B cell (primary cell): ENCODE measurements around the gene SH3GL1. TPM values are rescaled to one million over a fixed set of nuclear protein-coding genes. Genes with fewer than 3 reads are reported as not detected.

Experiments used
- ATAC-seq: fragments of 200-7000 bp; cut with Tn5 transposase; one replicate; pipeline ENCODE4 v1.10.0; 2021; ENCODE audit warnings: low read depth, mild to moderate bottlenecking, moderate number of reproducible peaks, moderate library complexity
- CTCF ChIA-PET: fragments of 350-600 bp; sonication (Branson Sonifier 250); formaldehyde crosslinking; loops from one replicate; lab custom pipeline; 2021; ENCODE audit warnings: antibody characterized with exemption, inconsistent platforms; lab: Charles Lee
- POLR2A ChIA-PET: fragments of 350-600 bp; sonication (Branson Sonifier 250); formaldehyde crosslinking; loops from one replicate; lab custom pipeline; 2021; ENCODE audit warnings: antibody characterized with exemption; lab: Charles Lee
- DNase-seq: peaks from one replicate; pipeline ENCODE4 v3.0.0; 2013
- H2AFZ ChIP-seq: 2 replicates; pipeline ENCODE4 v1.6.1; 2012; ENCODE audit warnings: mild to moderate bottlenecking, low read depth, low read length; ENCODE audit not compliant: insufficient read depth, poor library complexity, severe bottlenecking
- H3K27ac ChIP-seq, 2 donors: 1 replicate in 1 of 2; 2 replicates in 1 of 2; pipeline ENCODE4 v1.5.1; 2012 to 2013; ENCODE audit warnings: low read length in 2 of 2, mild to moderate bottlenecking in 2 of 2, moderate library complexity in 1 of 2
- H3K27me3 ChIP-seq, 4 experiments: fragments of 200-600 bp in 1 of 4; sonication (generic) in 1 of 4; replicated peaks in 1 of 4; 1 replicate in 2 of 4; 2 replicates in 2 of 4; pipeline versions ENCODE4 v1.6.1 to v1.7.0; 2013 to 2016; ENCODE audit warnings: low read length in 3 of 4, mild to moderate bottlenecking in 2 of 4, mixed read lengths in 1 of 4, moderate library complexity in 1 of 4; ENCODE audit not compliant: insufficient read depth in 4 of 4, control insufficient read depth in 3 of 4; ENCODE audit errors: control extremely low read depth in 1 of 4
- H3K36me3 ChIP-seq, 2 experiments: replicated peaks in 1 of 2; 1 replicate in 1 of 2; 2 replicates in 1 of 2; pipeline versions ENCODE4 v1.6.1 to v1.7.1; 2013; ENCODE audit warnings: low read length in 1 of 2; ENCODE audit not compliant: insufficient read depth in 2 of 2, control insufficient read depth in 1 of 2; ENCODE audit errors: control extremely low read depth in 1 of 2, extremely low read depth in 1 of 2
- H3K4me1 ChIP-seq, 2 donors: fragments of 200-600 bp in 1 of 2; sonication (generic) in 1 of 2; 1 replicate in 1 of 2; 2 replicates in 1 of 2; pipeline versions ENCODE4 v1.5.1 to v1.6.1; 2013 to 2017; ENCODE audit warnings: low read length in 2 of 2; ENCODE audit not compliant: control insufficient read depth in 2 of 2, insufficient read depth in 2 of 2
- H3K4me2 ChIP-seq: replicated peaks from 2 replicates; pipeline ENCODE3; 2012; ENCODE audit warnings: mild to moderate bottlenecking, low read depth, low read length; ENCODE audit not compliant: poor library complexity, severe bottlenecking
- H3K4me3 ChIP-seq, 5 experiments: fragments of 200-600 bp in 1 of 5; sonication (generic) in 1 of 5; 1 replicate in 3 of 5; 2 replicates in 2 of 5; pipeline versions ENCODE4 v1.5.1 to v1.7.0; 2011 to 2016; ENCODE audit warnings: low read length in 4 of 5, mild to moderate bottlenecking in 4 of 5, low read depth in 2 of 5, control low read depth in 1 of 5, moderate library complexity in 1 of 5; ENCODE audit not compliant: insufficient read depth in 1 of 5; ENCODE audit errors: control extremely low read depth in 1 of 5, extremely low read depth in 1 of 5
- H3K79me2 ChIP-seq: fragments of 200-600 bp; sonication (generic); one replicate; pipeline ENCODE4 v1.6.0; 2016; ENCODE audit warnings: low read length; ENCODE audit not compliant: control insufficient read depth, insufficient read depth
- H3K9ac ChIP-seq: fragments of 200-600 bp; sonication (generic); 2 replicates; pipeline ENCODE4 v1.6.1; 2017; ENCODE audit warnings: mild to moderate bottlenecking, low read length, moderate library complexity
- H3K9me3 ChIP-seq, 3 donors: one replicate each; pipeline versions ENCODE4 v1.6.1 to v1.7.1; 2013; ENCODE audit warnings: low read length in 2 of 3; ENCODE audit not compliant: control insufficient read depth in 2 of 3, insufficient read depth in 1 of 3; ENCODE audit errors: control extremely low read depth in 1 of 3
- H4K20me1 ChIP-seq: 2 replicates; pipeline ENCODE4 v1.6.0; 2012; ENCODE audit warnings: mild to moderate bottlenecking, low read length; ENCODE audit not compliant: insufficient read depth, control insufficient read depth, poor library complexity, severe bottlenecking
- H3K27ac Mint-ChIP-seq: one replicate; pipeline ENCODE4 v1.8.0; 2021; ENCODE audit warnings: mixed read lengths
- H3K27me3 Mint-ChIP-seq: one replicate; pipeline ENCODE4 v1.8.0; 2021; ENCODE audit warnings: mixed read lengths
- H3K4me1 Mint-ChIP-seq: one replicate; pipeline ENCODE4 v1.8.0; 2021; ENCODE audit warnings: mixed read lengths
- H3K4me3 Mint-ChIP-seq: one replicate; pipeline ENCODE4 v1.8.0; 2021; ENCODE audit warnings: mixed read lengths
- H3K9me3 Mint-ChIP-seq: one replicate; pipeline ENCODE4 v1.8.0; 2022; ENCODE audit warnings: mixed read lengths; ENCODE audit not compliant: insufficient read depth
- CTCF ChIP-seq: fragments of 200-600 bp; IDR thresholded peaks from one replicate; pipeline ENCODE4 v1.8.0; 2022; ENCODE audit warnings: antibody characterized with exemption, mild to moderate bottlenecking
- EZH2 ChIP-seq: IDR thresholded peaks from 2 replicates; pipeline ENCODE4 v1.6.1; 2012; ENCODE audit warnings: borderline replicate concordance, low read depth, mild to moderate bottlenecking, moderate library complexity, low read length; ENCODE audit not compliant: insufficient read depth, poor library complexity, severe bottlenecking
- WGBS: methylation state at CpG from one replicate; pipeline ENCODE4 v1.1.5; 2013; ENCODE audit warnings: missing lambda C conversion rate; ENCODE audit not compliant: insufficient coverage; 5-methylcytosine and 5-hydroxymethylcytosine counted together
- intact Hi-C: fragments of 100-400 bp; cut with micrococcal nuclease; formaldehyde crosslinking; loops from one replicate; pipeline ENCODE4 v1.10.0; 2022
- polyA plus RNA-seq: library from polyadenylated mRNA; depleted of rRNA; stranded (reverse); fragments of >200 nt; gene quantifications from 2 replicates; pipeline ENCODE4 v1.2.3, GENCODE V29; 2012
- total RNA-seq, 2 donors: library from RNA; stranded (reverse); fragments of 120-200 nt in 1 of 2; gene quantifications; 1 replicate in 1 of 2; 2 replicates in 1 of 2; pipeline versions ENCODE4 v1.2.3 to v1.2.4, GENCODE V29; 2013 to 2022

Gene SH3GL1
- total and polyA plus RNA-seq, 2 donors (not counting 1 experiment from before 2014, with no cell fraction given), result 37.2 to 42.4 TPM

- no peak for DNase-seq
- no peaks in the 10 kb centered on the region for H3K4me1 ChIP-seq
- H2AFZ ChIP-seq, result no peak overlapping the region
- no peak overlapping the region for H3K4me2 ChIP-seq
- Mint-ChIP-seq H3K27ac (peak overlapping the region; percentile 46), H3K4me3 (no peak overlapping the region), H3K9me3 (no peaks in the 10 kb centered on the region), H3K27me3 (no peaks in the 10 kb centered on the region), H3K4me1 (no peaks in the 10 kb centered on the region)
- H3K4me3 ChIP-seq, result no peak overlapping the region
- no peak for ATAC-seq
- H3K79me2 ChIP-seq, result no peaks in the 10 kb centered on the region
- H3K27ac ChIP-seq, result no peak overlapping the region
- no peak overlapping the region for H3K9ac ChIP-seq
- H4K20me1 ChIP-seq, result no peaks in the 10 kb centered on the region
- no peak for TF ChIP-seq EZH2
- TF ChIP-seq CTCF, result no peak
- 92% methylated on average over 8 of the region's 9 CpGs for WGBS
- ChIA-PET CTCF (no interaction called here), POLR2A (no interaction called here)
- intact Hi-C loops, result no loop called here
- peaks cover 0 to 52% of the 10 kb centered on the region in 2 experiments for H3K36me3 ChIP-seq
- H3K27me3 ChIP-seq, result no peaks in the 10 kb centered on the region
- H3K9me3 ChIP-seq, result no peaks in the 10 kb centered on the region
Observed at GRCh38 chr19:4360081-4360569, 40.2 kb downstream of the SH3GL1 start.

- ATAC-seq (no peak), DNase-seq (no peak)
- Histone ChIP-seq H3K79me2 (no peaks in the 10 kb centered on the region), H3K4me2 (no peak overlapping the region), H3K27me3 (no peaks in the 10 kb centered on the region), H4K20me1 (no peaks in the 10 kb centered on the region), H3K4me1 (no peaks in the 10 kb centered on the region), H3K36me3 (peaks cover 0 to 50% of the 10 kb centered on the region in 2 experiments), H3K27ac (no peak overlapping the region), H2AFZ (no peak overlapping the region), H3K9ac (no peak overlapping the region), H3K4me3 (no peak overlapping the region), H3K9me3 (no peaks in the 10 kb centered on the region)
- Mint-ChIP-seq H3K27ac (no peak overlapping the region), H3K9me3 (no peaks in the 10 kb centered on the region), H3K27me3 (no peaks in the 10 kb centered on the region), H3K4me3 (no peak overlapping the region), H3K4me1 (no peaks in the 10 kb centered on the region)
- WGBS, result 93% methylated on average over 13 of the region's 13 CpGs
- intact Hi-C loops, result no loop called here
- TF ChIP-seq EZH2 (no peak), CTCF (no peak)
- ChIA-PET CTCF (no interaction called here), POLR2A (no interaction called here)
Observed at GRCh38 chr19:4359627-4360000, 40.7 kb downstream of the SH3GL1 start.
